Ovary (tissue), 3 donors: ENCODE measurements around the gene BMP2K.

Experiments used
- EP300 ChIP-seq: sonication (generic); formaldehyde crosslinking; IDR thresholded peaks from one replicate; pipeline ENCODE4 v1.6.1; 2017; ENCODE audit warnings: antibody characterized with exemption
- TF ChIP-seq, protein P1 (sequence below), 3 donors: fragments of 450-650 bp in 2 of 3; fragments of 200-600 bp in 1 of 3; IDR thresholded peaks; one replicate each; pipeline versions ENCODE4 v1.5.1 to v1.8.0; 2016 to 2022; ENCODE audit warnings: antibody characterized with exemption in 3 of 3, mild to moderate bottlenecking in 1 of 3
- donor health status: DM: no; HTN: no; CAD: no.

DNA sequence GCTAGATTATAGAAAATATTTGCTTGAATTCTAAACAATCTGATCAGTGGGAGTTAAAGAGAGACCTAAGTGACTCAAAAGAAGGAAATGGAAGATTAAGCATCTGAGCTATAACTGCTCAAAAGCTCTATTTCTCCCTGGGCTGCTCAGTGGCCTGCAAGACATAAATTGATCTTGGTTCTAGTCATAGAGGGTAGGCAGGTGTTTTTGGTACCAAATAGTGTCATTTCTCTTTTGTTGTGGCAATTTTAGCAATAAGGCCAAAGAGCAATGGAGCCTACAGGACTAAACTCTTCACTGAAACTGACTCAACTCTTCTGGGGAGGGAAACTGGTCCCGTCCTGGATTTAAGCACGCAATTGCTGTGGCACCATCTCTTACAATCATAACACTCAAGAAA is 33.9 kb upstream of the BMP2K start:
- TF ChIP-seq, protein P1, sequence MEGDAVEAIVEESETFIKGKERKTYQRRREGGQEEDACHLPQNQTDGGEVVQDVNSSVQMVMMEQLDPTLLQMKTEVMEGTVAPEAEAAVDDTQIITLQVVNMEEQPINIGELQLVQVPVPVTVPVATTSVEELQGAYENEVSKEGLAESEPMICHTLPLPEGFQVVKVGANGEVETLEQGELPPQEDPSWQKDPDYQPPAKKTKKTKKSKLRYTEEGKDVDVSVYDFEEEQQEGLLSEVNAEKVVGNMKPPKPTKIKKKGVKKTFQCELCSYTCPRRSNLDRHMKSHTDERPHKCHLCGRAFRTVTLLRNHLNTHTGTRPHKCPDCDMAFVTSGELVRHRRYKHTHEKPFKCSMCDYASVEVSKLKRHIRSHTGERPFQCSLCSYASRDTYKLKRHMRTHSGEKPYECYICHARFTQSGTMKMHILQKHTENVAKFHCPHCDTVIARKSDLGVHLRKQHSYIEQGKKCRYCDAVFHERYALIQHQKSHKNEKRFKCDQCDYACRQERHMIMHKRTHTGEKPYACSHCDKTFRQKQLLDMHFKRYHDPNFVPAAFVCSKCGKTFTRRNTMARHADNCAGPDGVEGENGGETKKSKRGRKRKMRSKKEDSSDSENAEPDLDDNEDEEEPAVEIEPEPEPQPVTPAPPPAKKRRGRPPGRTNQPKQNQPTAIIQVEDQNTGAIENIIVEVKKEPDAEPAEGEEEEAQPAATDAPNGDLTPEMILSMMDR (IDR thresholded peaks at IDR 0.05): no peak
- no peak for TF ChIP-seq EP300
